Gastroesophageal sphincter (tissue), 4 donors: ENCODE results near the gene NEU2. TPM values are rescaled to one million over a fixed set of nuclear protein-coding genes. Genes with fewer than 3 reads are reported as not detected.

Experiments
- ATAC-seq: fragments of 150-250 bp; one replicate; pipeline ENCODE4 v1.9.1; 2016; ENCODE audit warnings: mild to moderate bottlenecking, moderate library complexity
- H3K27ac ChIP-seq, 4 donors: fragments of 200-600 bp; sonication (generic) in 3 of 4; 1 replicate in 3 of 4; 2 replicates in 1 of 4; pipeline ENCODE4 v1.5.1; 2016 to 2019
- H3K27me3 ChIP-seq: fragments of 200-600 bp; sonication (generic); one replicate; pipeline ENCODE4 v1.5.1; 2019
- H3K36me3 ChIP-seq, 2 donors: fragments of 200-600 bp; sonication (generic); one replicate each; pipeline ENCODE4 v1.5.1; 2019; ENCODE audit warnings: control low read depth in 1 of 2
- H3K4me1 ChIP-seq, 3 donors: fragments of 200-600 bp; sonication (generic); 1 replicate in 2 of 3; 2 replicates in 1 of 3; pipeline ENCODE4 v1.5.1; 2016 to 2019; ENCODE audit warnings: control low read depth in 2 of 3
- H3K4me3 ChIP-seq, 2 donors: fragments of 200-600 bp; sonication (generic); one replicate each; pipeline ENCODE4 v1.5.1; 2019; ENCODE audit warnings: mild to moderate bottlenecking in 1 of 2, moderate library complexity in 1 of 2
- H3K9me3 ChIP-seq, 3 donors: fragments of 200-600 bp; sonication (generic); one replicate each; pipeline ENCODE4 v1.5.1; 2017 to 2019; ENCODE audit warnings: control low read depth in 2 of 3
- EP300 ChIP-seq: sonication (generic); formaldehyde crosslinking; IDR thresholded peaks from one replicate; pipeline ENCODE4 v1.6.1; 2017; ENCODE audit warnings: antibody characterized with exemption, mild to moderate bottlenecking
- POLR2A ChIP-seq, 2 donors: fragments of 450-650 bp; IDR thresholded peaks; one replicate each; pipeline ENCODE4 v1.6.1; 2017; ENCODE audit warnings: antibody characterized with exemption in 2 of 2, mild to moderate bottlenecking in 2 of 2, moderate library complexity in 1 of 2
- POLR2AphosphoS5 ChIP-seq: sonication (generic); formaldehyde crosslinking; IDR thresholded peaks from one replicate; pipeline ENCODE4 v1.6.1; 2017; ENCODE audit warnings: antibody characterized with exemption
- WGBS, 2 donors: methylation state at CpG; one replicate each; pipeline ENCODE4 v1.1.5; 2018; ENCODE audit warnings: low coverage in 1 of 2; 5-methylcytosine and 5-hydroxymethylcytosine counted together
- total RNA-seq, 4 donors: library from RNA; depleted of rRNA; stranded (reverse); fragments of >200 nt; gene quantifications; one replicate each; pipeline ENCODE4 v1.1.0, GENCODE V29; 2016
- TF ChIP-seq, protein P1 (sequence below), 4 experiments: fragments of 200-600 bp in 2 of 4; fragments of 450-650 bp in 2 of 4; sonication (generic) in 1 of 4; IDR thresholded peaks; one replicate each; pipeline ENCODE4 v1.5.1; 2017 to 2019; ENCODE audit warnings: antibody characterized with exemption in 4 of 4, mild to moderate bottlenecking in 2 of 4, moderate library complexity in 2 of 4

Gene NEU2
- total RNA-seq, 4 donors from 2014 or later: not detected

DNA sequence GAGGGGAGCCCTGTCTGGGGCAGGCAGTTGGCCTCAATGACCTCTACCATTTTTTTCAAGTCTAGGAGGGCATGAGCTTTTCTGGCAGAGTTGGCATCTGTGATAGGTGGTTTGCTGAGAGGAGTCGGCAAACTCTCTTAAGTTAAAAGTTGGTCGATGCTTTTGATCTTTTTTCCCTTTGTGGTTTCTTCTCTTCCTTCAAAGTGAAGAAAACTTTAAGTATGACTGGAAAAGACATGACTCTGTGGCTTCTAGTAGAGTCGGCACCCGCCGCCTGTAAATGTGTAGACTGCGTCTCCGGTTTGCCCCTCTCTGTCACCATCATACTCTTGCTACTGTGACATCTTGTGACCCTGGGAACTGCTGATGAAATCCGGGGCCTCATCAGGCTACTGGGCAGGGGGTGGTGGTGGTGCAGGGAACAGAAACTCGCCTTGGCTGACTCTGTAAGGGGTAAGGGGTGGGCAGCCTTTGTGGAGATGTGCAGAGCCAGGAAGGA lies 48.8 kb downstream of the NEU2 start:
- Histone ChIP-seq H3K27ac (peak overlapping the region in 1 of 4 donors; percentile 29), H3K4me1 (peaks cover 0 to 9% (median 3%) of the 10 kb centered on the region in 3 donors), H3K27me3 (no peaks in the 10 kb centered on the region), H3K4me3 (no peak overlapping the region), H3K9me3 (no peaks in the 10 kb centered on the region), H3K36me3 (no peaks in the 10 kb centered on the region)
- WGBS, 2 donors: 69 to 80% methylated on average over 2 to 6 of the region's 9 CpGs
- TF ChIP-seq, protein P1, sequence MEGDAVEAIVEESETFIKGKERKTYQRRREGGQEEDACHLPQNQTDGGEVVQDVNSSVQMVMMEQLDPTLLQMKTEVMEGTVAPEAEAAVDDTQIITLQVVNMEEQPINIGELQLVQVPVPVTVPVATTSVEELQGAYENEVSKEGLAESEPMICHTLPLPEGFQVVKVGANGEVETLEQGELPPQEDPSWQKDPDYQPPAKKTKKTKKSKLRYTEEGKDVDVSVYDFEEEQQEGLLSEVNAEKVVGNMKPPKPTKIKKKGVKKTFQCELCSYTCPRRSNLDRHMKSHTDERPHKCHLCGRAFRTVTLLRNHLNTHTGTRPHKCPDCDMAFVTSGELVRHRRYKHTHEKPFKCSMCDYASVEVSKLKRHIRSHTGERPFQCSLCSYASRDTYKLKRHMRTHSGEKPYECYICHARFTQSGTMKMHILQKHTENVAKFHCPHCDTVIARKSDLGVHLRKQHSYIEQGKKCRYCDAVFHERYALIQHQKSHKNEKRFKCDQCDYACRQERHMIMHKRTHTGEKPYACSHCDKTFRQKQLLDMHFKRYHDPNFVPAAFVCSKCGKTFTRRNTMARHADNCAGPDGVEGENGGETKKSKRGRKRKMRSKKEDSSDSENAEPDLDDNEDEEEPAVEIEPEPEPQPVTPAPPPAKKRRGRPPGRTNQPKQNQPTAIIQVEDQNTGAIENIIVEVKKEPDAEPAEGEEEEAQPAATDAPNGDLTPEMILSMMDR (IDR thresholded peaks at IDR 0.05): no peak
- TF ChIP-seq EP300 (no peak), POLR2AphosphoS5 (no peak), POLR2A (IDR thresholded peaks at IDR 0.05) (no peak)
- ATAC-seq: no peak

DNA sequence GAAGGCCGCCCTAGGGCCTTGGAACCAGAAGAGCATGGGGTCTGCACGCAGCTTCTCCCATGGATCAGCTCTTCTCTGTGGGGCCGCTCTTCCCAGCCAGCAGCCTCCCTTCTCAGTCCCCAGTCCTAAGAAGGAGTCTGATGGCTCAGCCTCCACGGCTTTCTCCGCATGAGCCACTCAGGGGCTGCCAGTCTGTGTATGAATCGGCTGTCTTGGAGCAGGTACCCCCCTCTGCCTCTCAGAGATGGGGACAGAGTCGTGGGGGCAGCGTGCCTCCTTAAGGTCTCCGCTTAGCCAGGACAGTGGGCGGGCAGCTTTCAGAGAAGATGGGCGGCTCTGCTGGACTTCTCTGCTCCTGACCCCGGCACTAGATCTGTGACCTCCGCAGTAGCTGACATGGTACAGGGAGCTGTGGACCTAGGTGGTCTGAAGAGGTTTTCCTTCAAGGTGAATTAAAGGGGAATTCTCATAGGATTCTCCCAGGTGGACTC lies 49.3 kb downstream of the NEU2 start:
- Histone ChIP-seq H3K36me3 (no peaks in the 10 kb centered on the region), H3K27ac (peak overlapping the region in 2 of 4 donors; percentile 70 to 74), H3K27me3 (no peaks in the 10 kb centered on the region), H3K4me3 (no peak overlapping the region), H3K4me1 (peaks cover 0 to 9% (median 3%) of the 10 kb centered on the region in 3 donors), H3K9me3 (no peaks in the 10 kb centered on the region)
- TF ChIP-seq EP300: no peak
- TF ChIP-seq POLR2AphosphoS5: no peak
- no peak for TF ChIP-seq POLR2A (IDR thresholded peaks at IDR 0.05)
- TF ChIP-seq, protein P1 (IDR thresholded peaks at IDR 0.05): no peak
- 87 to 93% methylated on average over 3 to 6 of the region's 13 CpGs for WGBS, 2 donors
- no peak for ATAC-seq

DNA sequence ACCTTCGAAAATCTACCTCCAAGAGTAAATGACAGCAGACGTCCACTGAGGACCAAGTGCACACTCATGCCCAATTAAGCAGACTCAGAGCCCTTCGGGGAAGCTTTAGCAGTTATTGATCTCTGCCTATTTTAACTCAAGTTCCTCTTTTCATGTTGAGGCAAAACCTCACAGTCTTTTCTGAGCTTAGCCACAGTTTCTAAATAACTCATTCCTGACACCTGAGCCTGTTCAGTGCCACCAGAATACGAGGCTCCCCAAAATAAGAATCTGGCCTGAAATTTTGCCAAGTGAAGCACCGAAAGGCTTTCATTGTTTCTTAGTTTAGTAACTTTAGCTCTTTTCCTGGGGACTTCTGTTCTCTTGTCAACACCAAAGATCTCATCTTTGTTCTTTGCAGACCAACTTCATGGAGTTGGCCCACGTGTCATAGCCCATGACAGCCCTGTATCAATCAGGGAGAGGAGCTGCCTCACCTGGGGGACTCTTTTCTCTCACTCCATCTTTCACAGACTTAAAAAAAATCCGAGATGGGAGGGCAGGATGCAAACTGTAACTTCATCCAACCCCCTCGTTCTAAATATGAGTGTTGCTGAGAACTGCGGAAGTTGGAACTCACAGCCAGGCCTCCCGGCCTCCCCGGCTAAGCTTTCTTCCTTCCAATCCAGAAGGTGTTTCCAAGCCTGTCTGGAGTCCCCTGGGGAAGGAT lies 49.9 kb downstream of the NEU2 start:
- Histone ChIP-seq H3K36me3 (no peaks in the 10 kb centered on the region), H3K27me3 (no peaks in the 10 kb centered on the region), H3K4me3 (no peak overlapping the region), H3K27ac (peak overlapping the region in 3 of 4 donors; percentile 70 to 74 (median 70)), H3K4me1 (peaks cover 0 to 9% (median 3%) of the 10 kb centered on the region in 3 donors), H3K9me3 (no peaks in the 10 kb centered on the region)
- 54 to 65% methylated on average over 10 to 11 of the region's 11 CpGs for WGBS, 2 donors
- TF ChIP-seq EP300 (no peak), POLR2A (IDR thresholded peaks at IDR 0.05) (no peak), POLR2AphosphoS5 (no peak)
- TF ChIP-seq, protein P1 (IDR thresholded peaks at IDR 0.05): no peak
- ATAC-seq: no peak

DNA sequence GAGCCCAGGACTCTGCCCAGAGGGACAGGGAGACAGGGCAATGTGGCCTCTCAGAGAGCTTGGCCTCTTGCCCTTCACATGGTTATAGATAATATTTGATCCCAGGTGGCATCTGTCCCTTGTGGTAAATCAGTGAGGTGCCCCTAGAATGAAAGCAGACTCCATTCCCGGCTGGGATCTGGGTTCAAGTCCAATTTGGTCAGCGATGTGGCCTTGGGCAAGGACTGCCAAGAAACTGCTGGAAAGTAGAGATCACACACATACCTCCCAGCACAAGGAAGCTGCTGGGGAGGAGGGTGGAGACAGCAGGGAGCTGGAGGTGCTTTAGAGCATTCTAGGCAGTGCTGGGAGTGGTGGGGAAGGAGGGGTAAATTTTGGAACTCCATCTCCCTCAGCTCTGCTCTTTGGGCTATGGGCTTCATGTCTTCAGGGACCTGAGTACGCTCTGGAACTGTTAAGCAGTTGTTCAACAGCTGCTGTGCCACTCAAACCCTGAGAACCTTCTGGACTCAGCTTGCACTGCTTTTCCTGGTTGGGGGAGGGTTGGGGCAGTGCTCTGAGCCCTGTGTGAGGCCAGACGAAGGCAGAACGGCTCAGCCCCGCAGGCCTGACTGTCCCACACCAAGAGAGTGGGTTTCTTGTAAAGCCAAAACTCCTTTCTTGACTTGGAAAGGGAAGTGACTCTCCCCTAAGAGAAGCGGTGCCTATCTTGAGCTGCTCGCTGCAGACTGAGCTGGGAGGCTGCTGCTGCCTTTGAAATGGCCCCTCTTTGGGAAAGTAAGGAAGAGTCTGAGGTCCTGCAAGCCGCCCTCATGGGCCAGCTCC lies 50.7 kb downstream of the NEU2 start:
- H3K9me3 ChIP-seq: no peaks in the 10 kb centered on the region
- ATAC-seq: no peak
- peak overlapping the region in 3 of 4 donors; percentile 70 to 74 (median 70) for H3K27ac ChIP-seq
- H3K36me3 ChIP-seq: no peaks in the 10 kb centered on the region
- H3K4me3 ChIP-seq: no peak overlapping the region
- 67 to 76% methylated on average over 2 to 4 of the region's 9 CpGs for WGBS, 2 donors
- H3K4me1 ChIP-seq: peaks cover 0 to 9% (median 3%) of the 10 kb centered on the region in 3 donors
- TF ChIP-seq POLR2A (IDR thresholded peaks at IDR 0.05): no peak
- no peaks in the 10 kb centered on the region for H3K27me3 ChIP-seq

DNA sequence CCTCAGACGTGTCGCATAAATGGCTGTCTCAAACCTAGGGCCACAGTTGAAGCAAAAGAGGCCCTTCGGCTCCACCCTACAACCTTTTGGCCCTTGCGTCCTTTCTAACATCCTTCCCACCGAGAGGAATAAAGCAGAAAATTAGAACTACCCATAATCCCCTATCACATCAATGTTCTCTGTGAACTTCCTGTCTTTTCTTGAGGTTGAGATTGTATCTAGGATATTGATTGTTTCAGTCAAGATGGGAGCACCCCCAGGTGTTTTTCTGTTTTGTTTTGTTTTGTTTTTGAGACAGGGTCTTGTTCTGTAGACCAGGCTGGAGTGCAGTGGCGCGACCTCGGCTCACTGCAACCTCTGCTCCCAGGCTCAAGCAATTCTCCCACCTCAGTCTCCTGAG lies 51.3 kb downstream of the NEU2 start:
- Histone ChIP-seq H3K4me3 (no peak overlapping the region), H3K27ac (peak overlapping the region in 3 of 4 donors; percentile 70 to 74 (median 70)), H3K36me3 (no peaks in the 10 kb centered on the region), H3K9me3 (no peaks in the 10 kb centered on the region), H3K27me3 (no peaks in the 10 kb centered on the region), H3K4me1 (peaks cover 0 to 9% (median 3%) of the 10 kb centered on the region in 3 donors)
- ATAC-seq: no peak
- TF ChIP-seq POLR2AphosphoS5 (no peak), POLR2A (IDR thresholded peaks at IDR 0.05) (no peak), EP300 (no peak)
- TF ChIP-seq, protein P1 (IDR thresholded peaks at IDR 0.05): no peak
- WGBS, 2 donors: 73 to 76% methylated on average over 5 to 6 of the region's 8 CpGs
